Stimulated activated CD8-positive, alpha-beta memory T cell treated with anti-CD3 and anti-CD28 coated beads, Interleukin-15, amount 100 ng/mL, for 1 hour (primary cell): Measurements from ENCODE around the gene CMTM3.
A peak's percentile ranks its signal among the peaks of the same experiment; 100 is the strongest.
"Not testable (repeated sequence)": the region's sequence is repeated elsewhere in the genome, so short reads cannot be mapped to it uniquely, and the experiment has no call there.

Experiments used
- DNase-seq: peaks from one replicate; pipeline ENCODE4 v3.0.0-alpha.2; 2020; ENCODE audit warnings: low read depth

Gene CMTM3

GRCh38 chr16:66585481-66586239 is 18.8 kb upstream of the CMTM3 start:
- no peak for DNase-seq

DNA sequence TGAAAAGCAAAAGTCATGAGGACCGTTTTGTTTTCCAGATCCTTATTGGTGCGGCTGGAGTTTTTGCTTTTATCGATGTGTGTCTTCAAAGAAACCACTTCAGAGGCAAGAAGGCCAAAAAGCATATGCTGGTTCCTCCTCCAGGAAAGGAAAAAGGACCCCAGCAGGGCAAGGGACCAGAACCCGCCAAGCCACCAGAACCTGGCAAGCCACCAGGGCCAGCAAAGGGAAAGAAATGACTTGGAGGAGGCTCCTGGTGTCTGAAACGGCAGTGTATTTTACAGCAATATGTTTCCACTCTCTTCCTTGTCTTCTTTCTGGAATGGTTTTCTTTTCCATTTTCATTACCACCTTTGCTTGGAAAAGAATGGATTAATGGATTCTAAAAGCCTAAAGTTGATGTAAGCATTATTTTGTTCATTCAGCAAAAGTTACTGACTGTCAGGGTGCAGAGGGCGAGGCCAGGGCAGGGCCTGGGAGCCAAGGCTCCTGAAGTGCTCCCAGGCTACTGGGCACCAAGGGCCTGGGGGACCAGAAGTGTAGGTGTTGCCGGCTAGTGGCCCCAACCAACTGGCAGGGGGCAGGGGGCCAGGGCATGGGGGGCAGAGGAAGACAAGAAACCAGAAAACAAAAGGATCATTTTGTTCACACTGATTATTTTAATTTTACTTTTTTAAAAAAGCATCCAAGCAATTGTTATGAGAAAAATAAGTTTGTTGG is 16.5 kb upstream of the CMTM3 start:
- no peak for DNase-seq

- no peak for DNase-seq
These were observed 15.4 kb upstream of the CMTM3 start for GRCh38 chr16:66588981-66589713.

- no peak for DNase-seq
These were observed 14.2 kb upstream of the CMTM3 start for GRCh38 chr16:66590322-66590721.

- DNase-seq = no peak
These were observed 13.5 kb upstream of the CMTM3 start for GRCh38 chr16:66591018-66591417.

DNA sequence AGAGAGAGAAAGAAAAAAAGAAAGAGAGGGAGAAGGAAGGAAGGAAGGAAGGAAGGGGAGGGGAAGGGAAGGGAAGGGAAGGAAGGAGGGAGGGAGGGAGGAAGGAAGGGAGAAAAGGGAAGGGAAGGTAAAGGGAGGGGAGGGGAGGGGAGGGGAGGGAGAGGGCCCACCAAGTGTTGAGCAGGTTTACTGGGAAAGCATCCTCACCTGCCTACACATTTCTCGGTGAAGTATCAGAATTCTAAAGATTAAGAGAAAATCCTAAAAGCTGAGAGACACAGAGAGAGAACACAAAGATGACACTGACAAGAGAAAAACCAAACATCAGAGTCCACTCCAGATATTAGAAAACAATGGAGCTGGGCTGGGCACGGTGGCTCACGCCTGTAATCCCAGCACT is 12.3 kb upstream of the CMTM3 start:
- DNase-seq = no peak

- DNase-seq = no peak
These were observed 11.7 kb upstream of the CMTM3 start for GRCh38 chr16:66592814-66593213.

DNA sequence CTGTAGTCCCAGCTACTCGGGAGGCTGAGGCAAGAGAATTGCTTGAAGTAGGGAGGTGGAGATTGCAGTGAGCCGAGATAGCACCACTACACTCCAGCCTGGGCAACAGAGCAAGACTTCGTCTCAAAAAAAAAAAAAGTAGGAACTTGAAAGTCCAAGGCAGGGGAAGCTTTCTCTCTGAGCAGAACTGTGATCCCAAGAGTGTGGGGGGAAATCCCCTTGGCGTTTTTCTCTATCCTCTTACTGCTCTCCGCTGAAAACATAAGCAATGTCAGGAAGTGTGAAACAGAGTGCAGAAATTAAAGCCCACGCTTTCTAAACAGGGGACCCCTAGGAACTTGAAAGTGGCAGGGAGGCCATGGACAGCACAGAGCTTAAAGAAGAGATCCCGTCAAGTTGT is 9.8 kb upstream of the CMTM3 start:
- no peak for DNase-seq

GRCh38 chr16:66596559-66596958 is 7.9 kb upstream of the CMTM3 start:
- not testable (repeated sequence) for DNase-seq

- no peak for DNase-seq
These were observed 7.3 kb upstream of the CMTM3 start for GRCh38 chr16:66596986-66597848.

- no peak for DNase-seq
These were observed 6.4 kb upstream of the CMTM3 start for GRCh38 chr16:66598111-66598510.

GRCh38 chr16:66599726-66600125 is 4.8 kb upstream of the CMTM3 start:
- no peak for DNase-seq

DNA sequence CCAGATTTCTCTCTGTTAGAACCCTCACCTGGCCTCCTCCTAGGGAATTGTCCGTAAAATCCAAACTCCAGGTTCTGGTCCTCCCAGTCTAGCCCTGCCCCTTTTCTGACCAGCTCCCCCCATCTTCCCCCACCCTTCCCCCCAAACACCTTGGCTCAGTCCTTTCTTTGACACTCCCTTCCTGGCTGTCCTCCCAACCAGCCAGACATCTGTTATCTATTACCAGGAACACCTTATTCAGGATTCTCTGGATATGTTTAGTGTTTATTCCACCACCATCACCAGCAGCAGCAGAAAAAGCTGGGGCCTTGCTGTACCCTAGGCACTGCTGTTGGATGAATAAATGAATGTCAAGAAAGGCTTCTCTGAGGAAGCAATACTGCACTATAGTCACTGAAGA is 4.0 kb upstream of the CMTM3 start:
- DNase-seq = no peak

- DNase-seq = no peak
These were observed 3.0 kb upstream of the CMTM3 start for GRCh38 chr16:66601471-66601870.

DNA sequence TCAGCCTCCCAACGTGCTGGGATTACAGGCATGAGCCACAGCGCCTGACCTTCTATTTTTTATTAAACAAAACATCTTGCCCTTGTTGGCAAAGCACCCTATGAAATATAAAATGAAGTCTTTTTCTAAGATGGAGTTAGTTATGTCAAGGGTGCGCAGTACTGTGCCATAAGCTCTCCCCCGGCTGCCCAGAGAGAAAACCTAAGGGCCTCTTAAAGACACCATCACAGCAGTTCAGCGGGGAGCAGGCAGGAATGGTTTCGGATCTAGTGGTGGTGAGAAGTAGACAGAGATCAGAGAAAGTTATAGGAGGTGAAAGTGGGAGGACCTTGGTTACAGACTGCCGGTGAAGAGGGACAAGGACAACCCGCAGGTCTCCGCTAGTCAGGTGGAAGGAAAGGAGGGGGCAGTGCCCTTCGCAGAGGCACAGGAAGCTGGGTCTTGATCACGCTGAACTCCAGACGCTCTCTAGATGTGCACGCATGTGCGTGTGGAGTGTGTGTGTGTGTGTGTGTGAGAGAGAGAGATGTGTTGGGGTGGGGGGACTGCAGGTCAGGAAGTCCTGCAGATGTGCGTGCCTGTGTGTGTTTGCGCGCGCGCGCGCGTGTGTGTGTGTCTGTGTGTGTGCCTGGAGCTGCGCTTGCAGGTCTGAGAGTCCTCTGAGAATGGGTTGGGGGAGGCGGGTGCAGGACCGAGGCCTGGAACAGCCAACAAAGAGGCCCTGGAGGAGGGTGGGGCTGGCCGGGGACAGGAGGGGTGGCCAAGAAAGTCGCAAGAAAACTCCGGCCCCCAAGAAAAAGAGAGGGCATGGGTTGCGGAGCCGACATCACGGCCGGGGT is 748 bp upstream of the CMTM3 start:
- DNase-seq = peak; percentile 41

GRCh38 chr16:66605177-66605978 is 874 bp downstream of the CMTM3 start:
- DNase-seq = no peak

GRCh38 chr16:66605979-66606751 is 1.7 kb downstream of the CMTM3 start:
- no peak for DNase-seq

- peak; percentile 71 for DNase-seq
These were observed 4.0 kb downstream of the CMTM3 start for GRCh38 chr16:66608241-66609138.
